HG02623 (cell line): ENCODE results near the gene NRL.
"Not testable (repeated sequence)": the region's sequence is repeated elsewhere in the genome, so short reads cannot be mapped to it uniquely, and the experiment has no call there.

Source experiments
- ATAC-seq: cut with Tn5 transposase; IDR thresholded peaks from one replicate; pipeline ENCODE4 v1.9.1; 2021; ENCODE audit warnings: moderate library complexity; ENCODE audit not compliant: unreplicated experiment

Gene NRL

DNA sequence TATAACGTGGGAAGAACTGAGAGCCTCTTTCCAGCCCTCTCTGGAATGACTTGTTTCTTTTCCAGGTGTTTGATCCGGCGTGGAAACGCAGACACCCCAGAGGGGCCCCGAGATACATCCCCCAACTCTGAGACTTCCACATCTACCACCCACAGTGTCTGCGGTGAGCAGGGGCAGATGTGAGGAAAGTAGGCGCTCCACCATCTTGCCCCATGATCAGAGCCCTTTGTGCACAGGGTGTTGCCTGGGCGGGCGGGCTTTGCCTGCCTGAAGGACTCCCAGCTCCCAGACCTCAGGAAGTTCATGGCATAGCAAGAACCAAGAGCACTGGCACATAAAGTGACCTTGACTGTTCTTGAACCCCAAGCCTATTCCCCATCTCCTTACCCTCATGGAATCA, 60.1 kb downstream of the NRL start:
- ATAC-seq = no peak

DNA sequence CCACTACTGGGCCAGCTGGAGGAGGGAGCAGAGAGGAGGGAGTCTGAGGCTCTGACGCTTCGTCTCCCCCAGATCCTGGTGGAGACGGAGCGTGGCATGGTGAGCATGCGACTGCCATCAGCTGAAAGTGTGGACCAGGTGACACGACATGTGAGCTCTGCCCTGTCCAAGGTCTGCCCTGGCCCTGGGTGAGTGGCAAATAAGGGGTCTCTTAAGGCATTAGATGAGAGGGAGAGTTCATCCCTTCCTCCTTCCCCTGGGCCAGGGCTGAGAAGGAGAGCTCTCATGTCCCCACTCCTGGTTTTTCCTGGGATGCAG, 60.5 kb downstream of the NRL start:
- no peak for ATAC-seq

DNA sequence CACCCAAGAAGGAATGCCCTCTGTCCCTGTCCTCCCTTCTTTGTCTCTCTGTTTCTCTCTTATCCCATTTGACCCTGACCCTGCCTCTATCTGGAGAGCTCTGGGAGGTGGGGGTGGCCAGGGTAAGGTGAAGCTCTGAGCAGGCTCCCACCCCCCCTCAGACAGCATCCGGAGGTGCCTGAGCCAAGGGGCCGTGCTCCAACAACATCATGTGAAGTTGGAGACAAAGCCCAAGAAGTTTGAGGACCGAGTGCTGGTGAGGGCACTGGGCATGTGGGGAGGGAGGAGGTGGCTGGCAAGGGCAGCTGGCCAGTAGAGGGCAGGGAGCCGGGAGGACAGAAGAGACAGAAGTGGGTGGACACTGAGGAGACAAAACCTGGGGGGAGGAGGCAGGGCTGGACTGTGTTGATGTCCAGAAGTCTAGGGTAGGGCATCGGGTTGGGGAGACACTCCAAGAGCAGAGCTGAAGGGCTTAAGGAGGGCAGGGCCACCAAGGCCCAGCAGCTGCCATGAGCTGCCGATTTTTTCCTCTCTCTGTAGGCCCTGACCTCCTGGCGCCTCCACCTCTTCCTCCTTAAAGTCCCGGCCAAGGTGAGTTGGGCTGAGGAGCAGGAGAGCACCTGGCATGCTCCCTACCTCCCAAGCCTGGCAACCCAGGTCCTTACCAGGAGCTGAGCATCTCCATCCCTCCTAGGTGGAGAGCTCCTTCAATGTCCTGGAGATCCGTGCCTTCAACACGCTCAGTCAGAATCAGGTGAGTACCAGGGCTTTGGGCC, 61.0 kb downstream of the NRL start:
- no peak for ATAC-seq

DNA sequence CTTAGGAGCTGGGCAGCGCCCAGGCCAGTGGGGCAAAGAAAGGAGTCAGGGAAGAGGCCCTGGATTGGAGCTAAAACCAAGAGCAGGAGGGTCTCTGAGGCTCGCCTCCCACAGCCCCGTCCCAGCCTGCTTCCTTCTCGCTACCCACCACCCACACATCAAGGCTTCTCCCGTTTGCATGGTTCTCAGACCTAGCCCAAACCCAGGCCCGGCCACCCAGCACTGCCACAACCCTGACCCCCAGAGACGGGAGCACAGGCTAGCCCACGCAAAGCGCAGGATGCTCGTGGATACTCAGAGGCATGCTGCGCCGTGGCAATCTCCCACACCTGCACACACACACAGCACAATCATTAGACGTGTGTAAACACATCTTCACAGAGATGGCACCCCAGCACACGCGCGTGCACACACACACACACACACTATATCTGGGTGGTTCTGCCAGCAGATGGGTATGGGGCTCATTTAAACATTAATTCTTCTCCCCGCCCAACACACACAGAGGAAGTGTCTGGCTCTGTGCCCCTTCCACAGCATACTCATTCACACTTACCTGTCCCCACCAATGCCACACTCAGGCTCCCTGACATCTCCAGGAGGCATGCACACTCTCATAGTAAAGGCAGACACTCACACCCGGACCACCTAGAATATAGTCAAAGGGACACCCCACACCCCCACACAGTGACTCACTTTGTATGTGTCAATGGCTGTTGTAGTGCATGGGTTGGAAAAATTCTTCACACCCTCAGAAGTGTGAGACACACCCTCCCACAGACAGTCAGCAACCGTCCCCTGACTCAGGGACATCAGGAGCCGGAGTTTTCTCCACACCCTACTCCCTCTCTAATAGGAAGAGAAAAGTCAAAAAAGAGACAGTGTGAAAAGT, 61.8 kb downstream of the NRL start:
- ATAC-seq = no peak

DNA sequence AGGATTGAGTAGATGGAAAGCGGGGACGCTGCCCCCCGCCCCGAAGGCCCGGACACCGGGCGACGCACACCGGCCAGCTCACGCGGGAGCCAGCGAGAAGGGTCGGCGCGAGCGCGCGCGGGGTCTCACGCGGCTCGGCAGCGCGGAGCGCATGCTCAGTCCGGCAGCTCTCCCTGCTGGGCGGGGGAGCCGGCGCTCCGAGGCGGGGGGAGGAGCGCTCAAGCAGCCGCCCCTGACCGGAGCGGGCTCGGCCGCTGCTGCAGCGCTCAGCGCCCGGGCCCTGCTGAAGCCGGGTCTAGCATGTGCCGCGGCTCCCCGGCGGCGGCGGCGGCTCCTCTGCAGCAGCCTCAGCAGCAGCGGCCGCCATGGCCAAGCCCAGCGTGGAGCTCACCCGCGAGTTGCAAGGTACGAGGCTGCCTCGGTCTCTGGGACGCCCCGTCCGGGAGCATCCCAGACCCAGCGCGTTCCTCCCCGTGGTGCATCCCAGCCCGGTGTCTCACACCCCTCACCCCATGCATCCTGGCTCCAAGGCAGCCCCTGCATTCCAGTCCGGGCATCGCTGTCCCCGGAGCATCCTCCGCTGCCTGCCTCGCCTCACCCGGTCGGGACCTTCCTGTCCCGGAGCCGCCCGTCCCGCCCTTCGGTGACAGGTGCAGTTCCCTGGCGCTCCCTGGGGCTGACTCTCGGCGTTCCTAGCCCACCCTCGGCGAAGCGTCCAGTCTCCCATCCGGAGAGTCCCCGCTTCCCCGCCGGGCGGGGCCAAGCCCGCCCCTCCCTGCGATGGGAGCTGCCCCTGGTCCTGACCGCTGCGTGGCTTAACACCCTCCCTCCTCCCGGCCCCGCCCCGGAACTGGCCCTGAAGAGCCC, 62.7 kb downstream of the NRL start, which contains the start of gene CARMIL3:
Gene CARMIL3, plus strand, starts transcription at position 221 of the 867 bp plus-strand sequence. Its CDS starts 145 bp downstream, at position 366.
- ATAC-seq = peak; percentile 64

DNA sequence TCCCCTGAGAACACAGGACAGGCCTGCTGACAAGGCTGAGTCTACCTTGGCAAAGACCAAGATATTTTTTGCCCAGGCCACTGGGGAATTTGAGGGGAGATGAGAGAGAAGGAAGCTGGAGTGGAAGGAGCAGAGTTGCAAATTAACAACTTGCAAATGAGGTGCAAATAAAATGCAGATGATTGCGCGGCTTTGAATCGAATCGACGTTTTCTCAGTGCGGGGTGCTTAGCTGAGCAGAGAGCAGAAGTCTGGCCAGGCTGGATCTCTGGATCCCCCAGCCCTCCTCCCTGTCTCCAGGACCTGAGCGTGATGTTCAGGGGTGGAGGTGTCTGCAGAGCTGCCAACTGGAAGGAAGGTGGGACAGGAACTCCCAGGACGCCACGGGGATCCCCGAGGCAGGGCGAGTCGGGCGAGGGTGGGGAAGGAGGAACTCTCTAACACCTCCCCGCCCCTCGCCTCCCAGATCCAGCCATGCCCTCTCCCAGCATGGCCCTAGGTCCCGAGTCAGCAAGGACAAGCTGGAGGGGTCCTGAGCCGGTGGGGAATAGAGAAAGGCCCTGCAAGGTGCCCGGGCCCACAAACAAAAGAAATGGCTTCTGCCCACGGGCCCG, 63.5 kb downstream of the NRL start:
- peak; percentile 17 for ATAC-seq

DNA sequence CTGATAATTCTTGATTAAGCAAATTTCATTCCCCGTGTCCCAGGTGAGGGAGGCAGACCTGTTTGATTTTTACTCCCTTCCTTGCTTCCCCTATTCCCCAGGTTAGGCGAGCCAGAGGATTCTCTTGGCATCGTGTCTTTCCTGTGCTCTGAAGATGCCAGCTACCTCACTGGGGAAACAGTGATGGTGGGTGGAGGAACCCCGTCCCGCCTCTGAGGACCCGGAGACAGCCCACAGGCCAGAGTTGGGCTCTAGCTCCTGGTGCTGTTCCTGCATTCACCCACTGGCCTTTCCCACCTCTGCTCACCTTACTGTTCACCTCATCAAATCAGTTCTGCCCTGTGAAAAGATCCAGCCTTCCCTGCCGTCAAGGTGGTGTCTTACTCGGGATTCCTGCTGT, 64.0 kb downstream of the NRL start:
- ATAC-seq = not testable (repeated sequence)

DNA sequence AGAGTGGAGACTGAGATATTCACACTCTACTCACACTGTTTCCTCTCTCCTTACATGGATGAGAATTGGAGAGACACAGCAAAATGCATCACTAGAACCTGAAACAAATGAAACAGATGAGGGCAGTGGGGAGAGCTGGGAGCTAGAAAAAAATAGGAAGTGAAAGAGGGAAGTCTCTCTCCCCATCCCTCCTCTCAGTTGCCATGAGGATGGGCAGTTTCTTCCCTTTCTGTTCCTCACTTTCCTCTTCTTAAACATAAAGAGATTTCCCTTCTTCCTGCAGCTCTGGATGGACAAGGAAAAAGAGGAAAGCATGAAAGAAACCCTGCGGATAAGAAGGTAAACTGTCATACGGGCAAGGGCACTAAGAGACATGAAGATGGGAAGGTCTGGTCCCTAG, 65.7 kb downstream of the NRL start:
- not testable (repeated sequence) for ATAC-seq

DNA sequence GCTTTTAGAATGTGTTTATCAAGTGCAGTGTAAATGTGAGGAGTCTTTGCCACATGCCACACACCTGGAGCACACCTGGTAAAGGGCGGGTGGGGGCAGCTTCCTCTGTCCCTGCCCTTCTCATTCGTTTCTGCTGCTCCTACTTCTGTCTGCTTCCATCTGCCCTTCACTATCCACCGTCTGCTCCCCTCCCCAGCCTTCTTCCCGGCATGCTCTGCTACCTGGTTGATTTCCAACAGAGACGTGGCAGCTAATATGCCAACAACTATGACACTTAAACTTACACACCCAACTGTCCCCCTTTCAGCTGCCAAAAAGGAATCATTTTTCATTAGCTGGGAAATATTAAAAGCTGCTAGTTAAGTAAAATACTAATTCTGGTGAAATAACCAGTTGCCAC, 72.0 kb downstream of the NRL start:
- ATAC-seq = no peak

DNA sequence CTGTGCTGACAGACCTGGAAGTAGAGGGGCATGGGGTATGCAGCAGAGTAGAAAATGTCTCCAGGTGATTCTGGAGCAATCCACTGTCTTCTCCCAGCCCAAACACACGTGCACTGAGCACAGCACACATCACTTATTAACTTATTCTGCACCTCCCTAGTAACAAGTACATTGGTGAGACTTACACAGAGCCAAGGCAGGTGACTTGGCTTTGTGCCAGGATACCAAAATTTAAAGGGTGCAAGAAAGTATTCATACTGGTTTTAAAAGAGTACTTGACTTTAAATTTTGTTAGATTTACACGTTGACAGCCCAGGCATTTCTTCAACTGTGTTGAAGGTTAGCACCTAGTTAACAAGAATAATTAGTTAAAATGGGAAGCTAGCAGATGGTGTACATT, 74.1 kb downstream of the NRL start:
- ATAC-seq = no peak

DNA sequence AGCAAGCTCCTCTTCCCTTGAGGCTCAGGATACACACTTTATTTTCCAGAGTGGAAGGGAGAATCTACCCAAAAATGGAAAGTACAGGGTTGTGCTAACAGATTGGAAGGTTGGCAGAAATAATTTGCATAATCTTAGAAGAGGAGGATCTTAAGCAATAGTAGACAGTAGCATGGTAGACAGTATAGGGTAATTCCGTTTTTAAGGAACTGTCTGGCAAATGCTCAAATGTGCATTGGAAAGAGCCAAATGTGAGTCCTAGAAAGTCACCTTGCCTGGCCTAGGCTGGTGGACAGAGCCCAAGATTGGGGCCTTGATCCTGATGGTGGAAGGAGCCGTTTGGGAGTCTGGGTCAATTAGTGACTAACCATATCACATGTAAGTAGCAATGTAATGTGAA, 76.1 kb downstream of the NRL start:
- ATAC-seq = no peak

DNA sequence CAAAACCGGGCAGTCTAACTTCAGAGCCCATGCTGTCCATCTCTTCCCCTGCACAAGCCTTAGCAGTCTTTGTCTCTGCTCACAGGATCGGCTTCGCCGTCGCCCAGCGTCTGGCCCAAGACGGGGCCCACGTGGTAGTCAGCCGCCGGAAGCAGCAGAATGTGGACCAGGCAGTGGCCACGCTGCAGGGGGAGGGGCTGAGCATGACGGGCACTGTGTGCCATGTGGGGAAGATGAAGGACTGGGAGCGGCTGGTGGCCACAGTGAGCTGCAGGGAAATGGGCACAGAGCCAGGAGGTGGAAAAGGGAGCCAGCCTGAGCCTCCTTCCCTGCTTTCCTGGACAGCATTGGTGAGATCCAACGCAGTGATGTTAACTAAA, 77.1 kb downstream of the NRL start:
- ATAC-seq = no peak

DNA sequence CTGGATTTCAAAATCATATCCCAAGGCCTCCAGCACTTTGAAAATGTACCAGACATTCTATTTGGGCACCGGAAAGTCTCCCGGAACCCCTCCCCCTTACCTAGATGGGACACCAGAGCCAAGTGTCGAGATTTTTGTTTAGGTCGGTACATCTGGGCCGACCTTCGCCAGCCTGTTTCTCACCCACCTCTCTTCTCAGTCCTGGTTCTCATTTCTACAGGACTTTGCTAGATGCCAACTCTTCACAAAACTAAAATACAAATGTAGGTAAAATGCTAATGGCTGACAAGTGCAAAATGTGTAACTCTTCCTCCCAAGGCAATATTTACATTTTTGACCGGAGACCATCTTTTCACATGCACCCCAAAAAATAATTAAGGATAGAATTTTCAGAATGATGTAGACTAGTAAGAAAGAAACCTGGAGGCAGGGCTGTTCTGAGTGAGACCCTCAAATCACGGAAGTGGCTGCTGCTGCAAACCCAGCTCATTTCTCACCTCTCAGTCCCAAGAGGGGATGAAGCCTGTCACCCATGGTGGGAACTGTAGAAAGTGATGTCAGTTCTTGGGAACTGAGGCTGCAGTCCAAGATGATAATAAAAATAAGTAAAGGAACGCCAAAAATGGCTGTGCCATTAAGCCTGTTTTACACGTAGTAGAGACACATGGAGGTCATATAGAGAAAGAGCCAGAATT, 77.6 kb downstream of the NRL start:
- not testable (repeated sequence) for ATAC-seq

DNA sequence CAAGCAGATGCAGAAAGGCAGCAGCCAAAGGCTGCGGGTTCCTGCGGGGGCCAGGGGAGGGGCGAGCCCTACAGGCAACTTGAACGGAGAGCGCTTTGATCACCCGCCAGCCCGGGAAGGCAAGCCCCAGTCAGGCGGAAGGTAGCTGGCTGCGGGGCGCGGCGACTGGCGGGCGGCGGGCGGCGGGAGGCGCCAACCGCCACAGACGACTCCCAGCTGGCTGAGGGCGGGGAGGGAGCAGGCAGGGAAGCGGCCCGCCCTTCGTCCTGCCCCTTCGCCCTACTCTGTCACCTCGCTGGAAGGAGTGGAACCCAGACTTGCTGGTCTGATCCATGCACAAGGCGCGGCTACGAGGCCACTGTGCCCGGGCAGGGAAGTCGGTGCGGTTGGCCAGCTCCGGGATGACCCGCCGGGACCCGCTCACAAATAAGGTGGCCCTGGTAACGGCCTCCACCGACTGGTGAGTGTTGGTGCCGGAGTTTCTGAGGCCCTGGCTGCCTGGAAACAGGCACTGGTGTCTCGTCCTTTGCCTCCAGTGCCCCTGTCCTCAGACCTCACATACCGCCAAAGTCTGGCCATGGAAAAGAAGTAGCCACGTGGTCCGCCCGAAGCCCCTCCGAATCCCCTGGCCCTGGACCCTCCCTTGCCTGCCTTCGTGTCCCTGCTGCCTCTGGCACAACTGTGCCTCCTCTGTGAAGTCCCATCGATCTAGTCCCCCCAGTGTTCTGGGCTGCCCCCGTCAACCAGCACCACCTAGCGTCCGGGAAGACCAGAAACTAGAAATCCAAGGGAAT, 78.4 kb downstream of the NRL start:
- ATAC-seq = peak; percentile 63

DNA sequence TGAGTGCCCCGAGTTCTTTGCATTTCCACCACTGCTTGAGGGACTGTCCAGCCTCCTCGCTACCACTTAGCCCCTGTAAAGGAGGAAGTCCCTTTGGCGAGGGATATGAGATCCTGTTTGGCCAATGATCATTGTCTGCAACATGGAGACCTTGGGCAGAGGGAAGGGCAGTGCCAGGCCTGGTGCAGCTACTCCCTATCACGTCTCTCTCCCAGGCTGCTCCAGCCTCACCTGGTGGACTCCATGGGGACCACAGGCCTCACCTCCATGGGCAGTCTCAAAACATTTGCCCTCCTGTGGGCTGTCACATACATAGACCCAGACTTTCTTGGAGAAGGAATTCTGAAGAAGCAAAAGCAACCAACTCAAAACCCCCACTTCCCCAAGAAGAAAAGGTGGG, 79.0 kb downstream of the NRL start:
- not testable (repeated sequence) for ATAC-seq

DNA sequence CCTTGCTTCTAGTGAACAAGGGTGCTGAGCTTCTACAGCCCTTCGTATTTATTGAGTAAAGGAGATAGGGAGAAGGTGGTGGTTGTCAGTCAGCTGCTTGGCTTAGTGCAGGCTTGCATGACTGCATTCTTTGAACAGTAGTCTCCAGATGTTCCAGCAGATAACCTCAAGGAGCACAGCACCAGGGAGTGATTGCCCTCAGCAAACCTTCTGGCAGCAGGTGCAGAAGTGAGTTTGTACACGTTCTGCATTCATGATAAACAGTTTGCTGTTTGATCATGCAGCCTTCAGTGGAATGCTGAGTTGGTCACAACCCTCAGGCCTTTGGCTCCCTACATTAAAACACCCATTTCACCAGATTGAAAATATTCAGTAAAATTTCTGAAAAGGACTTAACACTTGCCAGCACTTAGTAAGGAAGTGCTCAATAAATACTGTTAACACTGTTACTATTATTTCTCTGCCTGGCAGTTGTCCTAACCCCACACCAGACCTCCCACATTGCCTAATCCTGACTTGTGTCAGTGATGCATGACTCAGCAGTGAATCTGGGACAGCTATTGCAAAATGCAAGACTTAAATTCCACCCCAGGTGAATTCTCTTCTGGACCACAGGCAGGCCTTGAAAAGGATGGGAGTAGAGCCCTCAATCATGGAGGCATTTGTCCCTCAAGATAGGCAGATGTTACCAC, 81.9 kb downstream of the NRL start:
- no peak for ATAC-seq

DNA sequence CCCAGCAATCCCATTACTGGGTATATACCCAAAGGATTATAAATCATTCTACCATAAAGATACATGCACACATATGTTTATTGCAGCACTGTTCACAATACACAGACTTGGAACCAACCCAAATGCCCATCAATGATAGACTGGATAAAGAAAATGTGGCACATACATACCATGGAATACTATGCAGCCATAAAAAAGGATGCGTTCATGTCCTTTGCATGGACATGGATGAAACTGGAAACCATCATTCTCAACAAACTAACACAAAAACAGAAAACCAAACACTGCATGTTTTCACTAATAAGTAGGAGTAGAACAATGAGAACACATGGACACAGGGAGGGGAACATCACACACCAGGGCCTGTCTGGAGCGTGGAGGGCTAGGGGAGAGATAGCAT, 83.4 kb downstream of the NRL start:
- ATAC-seq = not testable (repeated sequence)

DNA sequence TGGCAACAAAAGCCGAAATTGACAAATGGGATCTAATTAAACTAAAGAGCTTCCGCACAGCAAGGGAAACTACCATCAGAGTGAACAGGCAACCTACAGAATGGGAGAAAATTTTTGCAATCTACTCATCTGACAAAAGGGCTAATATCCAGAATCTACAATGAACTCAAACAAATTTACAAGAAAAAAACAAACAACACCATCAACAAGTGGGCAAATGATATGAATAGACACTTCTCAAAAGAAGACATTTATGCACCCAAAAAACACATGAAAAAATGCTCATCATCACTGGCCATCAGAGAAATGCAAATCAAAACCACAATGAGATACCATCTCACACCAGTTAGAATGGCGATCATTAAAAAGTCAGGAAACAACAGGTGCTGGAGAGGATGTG, 85.1 kb downstream of the NRL start:
- ATAC-seq = not testable (repeated sequence)
